GM19238 (cell line): Measurements from ENCODE around the gene ANKRD27.
"Not testable (repeated sequence)": the region's sequence is repeated elsewhere in the genome, so short reads cannot be mapped to it uniquely, and the experiment has no call there.

Experiments
- DNase-seq: peaks from one replicate; pipeline ENCODE4 v3.0.0; 2011; ENCODE audit warnings: low spot score; ENCODE audit not compliant: insufficient read length

The ANKRD27 gene

DNA sequence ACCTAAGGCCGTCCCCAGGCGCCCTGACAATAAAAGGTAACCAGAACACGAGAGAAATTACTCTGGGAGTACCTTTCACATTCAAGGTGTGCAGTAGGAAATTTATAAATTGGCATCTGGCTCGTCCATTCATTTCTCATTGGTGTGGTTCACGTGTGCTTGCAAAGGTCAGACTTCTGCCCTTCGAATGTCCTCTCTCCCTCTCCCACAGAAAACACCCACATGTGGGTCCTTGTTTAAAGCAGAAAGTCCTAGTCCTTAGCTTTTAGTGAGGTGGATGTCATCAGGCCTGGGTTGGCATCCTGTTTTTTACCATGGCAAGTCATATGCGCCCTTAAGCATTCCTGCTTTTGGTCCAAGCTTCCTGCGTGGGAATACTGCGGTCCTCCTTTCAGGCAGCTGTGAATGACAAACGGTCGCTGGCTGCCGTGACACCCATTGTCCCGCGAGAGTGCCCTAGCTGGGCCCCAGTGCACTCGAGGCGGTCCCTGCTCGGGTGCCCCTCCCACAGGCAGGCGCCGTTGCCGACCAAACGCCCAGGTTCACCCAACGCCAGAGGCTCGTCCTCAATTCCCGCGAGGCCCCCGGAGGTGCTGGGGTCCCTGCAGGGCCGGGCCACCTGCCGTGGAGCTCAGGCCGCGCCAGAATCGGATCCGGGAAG is 16.4 kb upstream of the ANKRD27 start, which contains the start of gene NUDT19:
Gene NUDT19 (plus strand): TSS at position 531 of the 661 bp plus-strand sequence. CDS start 140 bp downstream, outside the sequence.
- peak; percentile 87 for DNase-seq

DNA sequence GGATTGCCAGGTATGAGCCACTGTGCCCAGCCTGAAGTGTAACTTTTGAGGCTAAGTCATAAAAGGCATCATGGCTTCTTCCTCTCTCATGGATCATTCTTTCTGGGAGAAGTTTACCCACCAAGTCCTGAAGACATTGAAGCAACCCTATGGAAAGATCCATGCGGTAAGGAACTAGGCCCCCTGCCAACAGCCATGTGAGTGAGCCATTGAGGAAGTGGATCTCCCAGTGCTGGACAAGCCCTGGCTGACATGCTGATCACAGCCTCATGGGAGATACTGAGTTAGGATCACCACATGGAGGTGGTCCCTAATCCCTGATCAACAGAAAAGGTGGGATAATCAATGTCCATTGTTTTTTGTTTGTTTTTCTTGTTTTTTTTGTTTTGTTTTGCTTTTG is 13.3 kb upstream of the ANKRD27 start:
- DNase-seq = no peak

DNA sequence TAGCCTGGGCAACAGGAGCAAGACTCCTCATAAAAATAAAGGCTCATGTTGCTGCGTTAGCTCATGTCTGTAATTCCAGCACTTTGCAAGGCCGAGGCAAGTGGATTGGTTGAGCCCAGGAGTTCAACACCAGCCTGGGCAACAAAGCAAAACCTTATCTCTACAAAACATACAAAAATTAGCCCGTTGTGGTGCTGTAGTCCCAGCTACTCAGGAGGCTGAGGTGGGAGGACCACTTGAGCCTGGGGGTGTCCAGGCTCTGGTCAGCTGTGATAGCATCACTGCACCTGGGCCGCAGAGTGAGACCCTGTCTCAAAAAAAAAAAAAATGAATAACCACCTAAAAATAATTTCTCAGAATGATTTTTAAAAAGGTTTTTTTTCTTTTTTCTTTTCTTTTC is 12.7 kb upstream of the ANKRD27 start:
- DNase-seq = no peak

- DNase-seq = no peak
Measured at GRCh38 chr19:32686847-32687475, 12.0 kb upstream of the ANKRD27 start.

GRCh38 chr19:32682317-32682716 is 7.3 kb upstream of the ANKRD27 start:
- no peak for DNase-seq

DNA sequence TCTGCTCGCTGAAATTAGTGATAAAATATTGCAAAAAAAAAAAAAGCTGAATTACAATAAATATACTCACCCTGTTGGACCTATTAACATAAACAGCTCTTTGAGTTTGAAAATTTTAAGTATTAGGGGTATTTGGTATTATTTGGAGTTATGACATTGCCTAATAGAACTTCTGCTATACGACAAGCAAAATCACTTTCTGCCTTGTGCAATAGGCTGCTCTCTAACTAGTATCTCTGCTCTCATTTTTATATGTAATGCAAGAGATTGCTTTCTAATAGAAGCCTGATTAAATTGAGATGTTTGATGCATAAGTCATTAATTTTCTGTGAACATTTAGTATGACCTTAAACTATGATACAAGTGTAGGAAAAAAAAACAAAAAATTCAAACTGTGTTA is 6.0 kb upstream of the ANKRD27 start:
- DNase-seq = no peak

DNA sequence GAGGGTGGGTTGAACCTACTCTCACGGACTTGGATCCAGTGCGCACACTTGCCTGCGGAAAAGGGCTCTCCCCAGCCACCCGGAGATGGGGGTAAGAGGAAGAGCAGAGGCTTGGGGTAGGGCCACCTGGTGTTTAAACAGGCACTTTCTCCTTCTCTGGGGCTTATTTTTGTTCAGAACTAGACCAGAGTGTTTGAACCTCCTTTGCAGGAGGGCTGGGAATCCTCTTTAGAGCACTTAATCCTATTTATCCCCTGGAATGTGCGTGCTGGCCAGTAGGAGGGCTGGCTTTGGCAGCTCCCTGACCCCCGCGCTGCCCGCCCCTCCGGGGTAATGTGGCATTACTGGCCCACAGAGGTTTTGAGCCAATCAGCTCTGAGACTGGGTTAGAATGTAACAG is 2.7 kb upstream of the ANKRD27 start:
- DNase-seq = no peak

DNA sequence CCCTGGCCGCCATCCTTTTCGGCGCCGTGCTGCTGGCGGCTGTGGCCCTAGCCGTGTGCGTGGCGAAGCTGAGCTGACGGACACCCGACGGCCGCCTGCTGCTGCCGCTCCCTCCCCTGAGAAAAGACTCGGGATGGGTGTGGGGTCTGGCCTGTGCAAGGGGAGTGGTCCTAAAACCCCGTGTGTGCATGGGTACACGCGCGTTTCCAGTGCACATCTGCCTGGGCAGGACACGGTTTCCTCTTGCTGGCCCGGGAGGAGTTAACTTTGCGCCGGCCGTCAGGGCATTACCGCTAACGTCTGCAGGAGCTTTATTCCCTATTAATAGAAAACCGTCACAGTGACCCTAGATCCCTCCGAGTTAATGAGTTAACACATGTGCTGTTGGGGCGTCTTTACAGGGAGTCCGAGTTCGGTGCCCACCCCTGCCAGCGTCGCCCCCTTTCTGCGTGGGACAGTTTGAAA is 1.9 kb upstream of the ANKRD27 start:
- DNase-seq = no peak

DNA sequence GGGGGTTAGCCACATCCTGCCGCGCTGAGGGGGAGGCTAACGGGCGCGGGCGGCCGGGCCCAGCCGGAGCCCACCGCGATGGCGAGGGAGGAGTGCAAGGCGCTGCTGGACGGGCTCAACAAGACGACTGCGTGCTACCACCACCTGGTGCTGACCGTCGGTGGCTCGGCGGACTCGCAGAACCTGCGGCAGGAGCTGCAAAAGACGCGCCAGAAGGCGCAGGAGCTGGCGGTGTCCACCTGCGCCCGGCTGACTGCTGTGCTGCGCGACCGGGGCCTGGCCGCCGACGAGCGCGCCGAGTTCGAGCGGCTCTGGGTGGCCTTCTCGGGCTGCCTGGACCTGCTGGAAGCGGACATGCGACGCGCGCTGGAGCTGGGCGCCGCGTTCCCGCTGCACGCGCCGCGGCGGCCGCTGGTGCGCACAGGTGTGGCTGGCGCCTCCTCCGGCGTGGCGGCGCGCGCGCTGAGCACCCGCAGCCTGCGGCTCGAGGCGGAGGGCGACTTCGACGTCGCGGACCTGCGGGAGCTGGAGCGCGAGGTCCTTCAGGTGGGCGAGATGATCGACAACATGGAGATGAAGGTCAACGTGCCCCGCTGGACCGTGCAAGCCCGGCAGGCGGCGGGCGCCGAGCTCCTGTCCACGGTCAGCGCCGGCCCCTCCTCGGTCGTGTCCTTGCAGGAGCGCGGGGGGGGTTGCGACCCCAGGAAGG is 1.4 kb upstream of the ANKRD27 start:
- DNase-seq = no peak

DNA sequence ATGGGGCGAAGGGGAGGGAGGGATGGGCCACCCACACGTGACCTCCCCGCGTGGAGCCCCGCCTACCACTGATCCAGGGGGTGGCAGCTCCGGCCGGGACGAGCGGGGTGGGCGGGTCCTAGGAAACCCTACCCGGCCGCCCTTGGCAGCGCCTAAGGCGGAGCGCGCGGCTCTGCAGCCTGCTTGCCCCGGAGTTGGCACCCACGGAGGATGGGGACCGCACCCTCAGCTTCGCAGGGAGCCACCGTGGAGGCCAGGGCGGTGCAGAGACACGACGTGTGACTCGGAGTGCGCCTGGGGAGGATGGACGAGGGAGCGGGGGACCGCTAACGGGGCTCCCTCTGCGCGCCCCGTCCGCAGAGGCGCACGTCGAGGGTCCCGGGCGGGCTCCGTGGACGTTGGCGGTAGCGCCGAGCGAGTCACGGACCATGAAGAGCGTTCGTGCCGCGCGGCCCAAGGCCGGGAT is 773 bp upstream of the ANKRD27 start, which contains the start of gene RGS9BP:
Gene RGS9BP (plus strand): TSS at position 129 of the 466 bp plus-strand sequence. CDS start 416 bp downstream, outside the sequence.
- DNase-seq = no peak

- DNase-seq = no peak
Measured at GRCh38 chr19:32674153-32674930, 638 bp downstream of the ANKRD27 start.

DNA sequence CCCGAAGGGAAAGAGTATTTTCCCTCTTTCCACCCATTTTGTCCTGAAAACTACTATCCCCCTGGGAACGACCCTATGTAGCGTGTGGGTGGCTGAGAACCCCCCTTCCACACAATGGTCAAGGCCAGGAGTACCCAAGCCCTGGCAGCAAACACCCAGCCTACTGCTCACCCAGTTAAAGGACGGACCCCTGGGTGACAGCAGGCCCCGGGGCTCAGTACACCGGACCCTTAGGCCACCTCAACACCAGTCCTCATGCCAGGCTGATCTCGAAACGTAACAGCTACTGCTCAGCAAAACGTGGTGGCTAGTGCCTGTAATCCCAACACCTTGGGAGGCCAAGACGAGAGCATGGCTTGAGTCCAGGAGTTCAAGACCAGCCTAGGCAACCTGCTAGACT is 1.4 kb downstream of the ANKRD27 start:
- no peak for DNase-seq

GRCh38 chr19:32672841-32673240 is 2.1 kb downstream of the ANKRD27 start:
- DNase-seq = no peak

GRCh38 chr19:32671883-32672593 is 2.9 kb downstream of the ANKRD27 start:
- DNase-seq = no peak

DNA sequence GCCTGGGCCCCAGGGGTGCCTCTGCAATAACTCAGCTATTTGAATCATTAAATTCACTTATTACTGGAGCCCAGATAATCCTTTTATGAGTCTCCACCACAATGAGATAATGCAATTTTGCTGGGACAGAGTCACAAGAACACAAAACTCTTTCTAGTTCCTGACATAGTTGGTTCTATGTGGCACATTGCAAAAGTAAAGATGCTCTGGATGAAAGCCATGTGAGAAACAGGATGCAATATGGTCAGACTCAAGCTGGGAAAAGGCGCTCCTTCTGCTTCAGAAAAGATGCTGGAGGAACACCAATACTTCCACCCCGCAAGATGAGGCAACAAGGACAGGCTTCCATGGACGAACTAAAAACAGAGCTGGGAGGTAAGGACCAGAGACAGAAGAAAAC is 5.7 kb downstream of the ANKRD27 start:
- DNase-seq = no peak

DNA sequence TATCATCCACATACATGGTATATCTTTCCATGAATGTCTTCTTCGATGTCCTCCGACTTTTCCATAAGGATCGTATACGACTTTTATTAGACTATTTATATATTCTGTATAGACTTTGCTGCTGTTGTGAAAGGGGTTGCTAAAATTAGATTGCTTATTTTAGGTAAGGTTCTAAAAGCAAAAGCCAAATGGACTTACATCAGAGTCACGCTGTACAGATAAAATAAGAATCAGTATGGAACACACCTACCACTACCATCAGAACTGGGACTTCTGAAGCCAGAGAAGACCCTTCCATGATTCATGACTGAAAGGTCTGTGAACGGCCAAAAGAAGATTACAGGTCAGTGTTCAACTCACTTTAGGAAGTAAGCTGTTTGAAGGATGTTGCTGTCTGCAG is 8.9 kb downstream of the ANKRD27 start:
- no peak for DNase-seq

DNA sequence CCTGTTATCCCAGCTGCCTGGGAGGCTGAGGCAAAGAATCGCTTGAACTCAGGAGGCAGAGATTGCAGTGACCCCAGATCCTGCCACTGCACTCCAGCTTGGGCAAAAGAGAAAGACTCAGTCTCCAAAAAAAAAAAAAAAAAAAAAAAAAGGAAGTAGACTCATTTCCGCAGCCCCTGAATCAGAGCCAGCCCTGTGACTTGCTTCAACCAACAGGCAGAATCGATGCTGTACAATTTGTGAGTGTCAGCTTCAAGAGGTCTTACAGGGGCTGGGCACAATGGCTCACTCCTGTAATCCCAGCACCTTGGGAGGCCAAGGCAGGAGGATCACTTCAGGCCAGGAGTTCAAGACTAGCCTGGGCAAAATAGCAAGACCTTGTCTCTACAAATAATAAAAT is 12.8 kb downstream of the ANKRD27 start:
- DNase-seq = no peak

GRCh38 chr19:32661318-32661717 is 13.7 kb downstream of the ANKRD27 start:
- no peak for DNase-seq

GRCh38 chr19:32658527-32658926 is 16.5 kb downstream of the ANKRD27 start:
- no peak for DNase-seq

DNA sequence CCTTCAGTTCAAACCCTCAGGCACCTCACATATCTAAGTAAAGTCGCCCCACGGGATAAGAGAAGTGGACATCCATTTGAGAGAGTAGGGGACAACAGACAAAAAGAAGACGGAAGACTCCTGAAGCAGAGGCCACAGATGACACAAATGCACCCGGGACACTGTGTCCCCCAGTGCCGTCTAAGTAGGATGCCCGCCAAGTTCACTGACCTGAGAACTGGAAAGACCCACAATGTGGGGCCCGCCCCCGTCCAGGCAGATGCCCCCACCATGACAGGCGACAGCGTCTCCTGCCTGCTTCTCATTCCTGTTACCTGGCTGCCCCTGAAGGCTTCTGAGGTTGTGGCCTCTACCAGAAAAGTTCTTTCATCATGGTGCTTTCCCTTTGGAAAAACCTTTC is 16.9 kb downstream of the ANKRD27 start:
- no peak for DNase-seq

GRCh38 chr19:32656379-32656778 is 18.6 kb downstream of the ANKRD27 start:
- not testable (repeated sequence) for DNase-seq
